GM21381 (cell line): Measurements from ENCODE around the gene SLC22A7.

ENCODE experiments used
- ATAC-seq: cut with Tn5 transposase; IDR thresholded peaks from one replicate; pipeline ENCODE4 v1.9.1; 2021; ENCODE audit warnings: mild to moderate bottlenecking, moderate library complexity; ENCODE audit not compliant: unreplicated experiment

SLC22A7 gene

GRCh38 chr6:43282636-43283513 is 15.2 kb upstream of the SLC22A7 start:
- ATAC-seq = no peak

- ATAC-seq = no peak
Observed at GRCh38 chr6:43283514-43283901, 14.6 kb upstream of the SLC22A7 start.

DNA sequence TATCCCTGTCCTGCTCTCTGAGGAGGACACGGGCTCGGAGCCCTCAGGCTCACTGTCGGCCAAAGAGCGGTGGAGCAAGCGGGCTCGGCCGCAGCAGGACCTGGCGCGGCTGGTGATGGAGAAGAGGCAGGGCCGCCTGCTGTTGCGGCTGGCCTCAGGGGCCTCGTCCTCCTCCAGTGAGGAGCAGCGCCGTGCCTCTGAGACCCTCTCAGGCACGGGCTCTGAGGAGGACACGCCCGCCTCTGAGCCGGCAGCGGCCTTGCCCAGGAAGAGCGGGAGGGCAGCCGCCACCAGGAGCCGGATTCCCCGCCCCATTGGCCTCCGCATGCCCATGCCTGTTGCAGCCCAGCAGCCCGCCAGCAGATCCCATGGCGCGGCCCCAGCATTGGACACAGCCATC is 14.2 kb upstream of the SLC22A7 start:
- ATAC-seq = no peak

DNA sequence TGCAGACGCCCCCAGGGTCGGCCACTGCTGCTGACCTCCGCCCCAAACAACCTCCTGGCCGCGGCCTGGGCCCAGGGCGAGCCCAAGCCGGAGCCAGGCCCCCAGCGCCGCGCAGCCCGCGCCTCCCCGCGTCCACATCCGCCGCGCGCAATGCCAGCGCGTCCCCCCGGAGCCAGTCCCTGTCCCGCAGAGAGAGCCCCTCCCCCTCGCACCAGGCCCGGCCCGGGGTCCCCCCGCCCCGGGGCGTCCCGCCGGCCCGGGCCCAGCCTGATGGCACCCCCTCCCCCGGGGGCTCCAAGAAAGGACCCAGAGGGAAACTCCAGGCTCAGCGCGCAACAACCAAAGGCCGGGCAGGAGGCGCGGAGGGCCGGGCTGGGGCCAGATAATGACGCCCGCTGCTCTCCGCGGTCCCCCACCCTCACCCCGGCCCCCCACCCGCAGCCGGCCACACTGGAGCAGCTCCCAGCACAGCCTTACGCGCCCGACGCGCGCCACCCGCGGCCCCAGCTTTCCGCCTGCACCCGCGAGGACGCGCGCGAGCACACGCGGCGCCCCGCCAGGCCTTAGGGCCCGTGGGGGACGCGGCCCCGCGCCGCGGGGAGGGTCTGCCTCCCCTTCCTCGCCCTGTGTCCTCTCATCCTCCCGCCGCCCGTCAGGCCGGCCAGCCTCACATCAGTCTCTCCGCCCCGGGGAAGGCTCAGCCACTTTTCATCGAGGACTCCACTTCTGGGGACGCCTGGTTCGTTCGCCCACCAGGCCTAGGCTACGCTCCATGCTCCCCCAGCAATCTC is 12.9 kb upstream of the SLC22A7 start:
- no peak for ATAC-seq

DNA sequence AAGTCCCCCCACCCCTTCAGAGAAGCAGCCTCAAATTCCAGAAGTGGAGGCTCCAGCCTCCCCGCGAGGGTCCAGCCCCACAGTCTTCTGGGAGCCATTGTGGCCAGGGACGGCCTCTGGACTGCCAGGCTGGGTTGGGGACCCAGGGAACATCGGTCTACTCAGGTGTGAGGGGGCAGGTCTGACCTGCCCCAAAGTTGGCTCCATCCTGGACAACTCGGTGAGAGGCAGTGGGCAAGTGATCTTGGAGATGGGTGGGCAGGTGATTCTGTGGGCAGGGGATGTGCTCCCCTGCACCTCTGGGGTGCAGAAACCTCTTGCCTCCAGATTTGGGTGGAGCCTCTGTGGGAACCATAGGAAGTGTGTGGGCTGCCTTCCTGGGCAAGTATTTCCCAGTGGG is 12.2 kb upstream of the SLC22A7 start:
- ATAC-seq = no peak

- no peak for ATAC-seq
Observed at GRCh38 chr6:43286456-43286979, 11.5 kb upstream of the SLC22A7 start.

DNA sequence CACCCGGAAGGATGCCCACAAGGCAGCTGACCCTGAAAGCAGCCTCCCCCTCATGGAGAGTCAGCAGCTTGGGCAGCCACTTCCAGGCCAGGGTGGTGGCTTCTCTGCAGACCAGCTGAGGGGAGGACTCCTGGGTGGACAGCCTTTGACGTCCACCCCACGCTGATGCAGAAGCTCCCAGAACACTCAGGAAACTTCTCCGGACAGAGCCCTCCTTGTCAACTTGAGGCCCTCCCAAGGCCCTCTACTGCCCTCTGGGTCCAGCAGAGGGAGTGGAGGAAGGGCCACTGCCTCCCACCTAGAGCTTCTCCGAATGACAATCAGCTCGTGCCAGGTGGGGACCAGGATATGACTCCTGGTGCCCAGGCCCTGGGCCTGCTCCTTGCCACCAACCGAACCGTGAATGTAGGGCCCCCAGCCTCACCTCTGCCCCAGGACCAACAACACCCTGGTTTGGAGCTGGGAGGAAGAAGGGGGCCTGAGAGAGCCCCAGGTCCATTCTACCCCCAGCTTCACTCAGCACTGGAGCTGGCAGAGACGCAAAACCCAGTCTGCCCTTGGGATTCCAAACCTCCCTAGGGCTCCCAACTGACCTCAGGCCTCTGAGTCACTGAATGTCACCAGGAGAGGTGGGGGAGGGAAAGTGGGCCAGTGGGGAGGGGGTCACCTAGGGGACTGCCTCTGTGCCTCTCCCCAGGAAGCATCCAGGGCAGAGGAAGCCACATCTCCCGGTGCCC is 10.9 kb upstream of the SLC22A7 start:
- no peak for ATAC-seq

DNA sequence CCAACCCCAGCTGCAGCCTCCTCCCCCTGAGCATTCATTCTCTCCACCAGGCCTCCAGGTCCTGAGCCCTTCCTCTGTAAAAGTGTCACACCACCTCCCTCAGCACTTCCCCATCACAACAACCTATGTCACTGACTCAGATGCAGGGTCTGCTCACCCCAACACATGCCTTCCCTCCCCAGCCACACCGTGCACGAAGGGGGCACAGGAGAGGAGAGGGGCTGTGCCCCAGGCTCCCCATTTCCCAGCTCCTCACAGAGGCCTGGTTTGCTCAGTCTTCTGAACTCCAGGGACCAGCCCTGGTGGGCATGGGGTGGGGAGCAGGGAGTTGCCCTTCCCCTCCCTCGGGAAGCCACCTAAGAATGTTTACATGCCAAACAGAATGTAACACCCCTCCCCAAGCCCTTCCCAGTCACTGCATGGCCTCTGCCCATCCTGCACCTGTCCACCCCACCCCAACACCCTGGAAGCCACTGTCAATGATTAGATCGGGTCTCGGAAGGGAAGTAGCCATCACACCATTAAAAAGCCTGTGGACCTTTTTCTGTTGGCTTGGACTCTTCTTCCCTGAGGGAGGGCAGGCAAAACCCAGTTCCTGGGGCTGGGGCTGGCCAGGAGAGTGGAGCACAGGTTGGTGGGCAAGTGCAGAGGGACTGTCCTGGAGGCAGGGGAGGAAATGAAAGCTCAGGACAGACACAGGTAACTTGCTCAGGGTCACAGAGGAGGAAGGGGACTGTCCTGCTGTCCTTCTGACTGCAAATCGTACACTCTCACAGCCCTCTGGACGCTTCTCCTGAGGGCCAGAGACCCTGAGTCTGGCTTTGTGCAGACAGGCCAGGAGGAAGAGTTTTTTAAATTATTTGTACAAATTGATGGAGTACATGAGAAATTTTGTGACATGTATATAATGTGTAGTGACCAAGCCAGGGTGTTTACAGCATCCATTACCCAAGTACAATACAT is 10.1 kb upstream of the SLC22A7 start:
- no peak for ATAC-seq

- ATAC-seq = no peak
Observed at GRCh38 chr6:43290339-43290904, 7.6 kb upstream of the SLC22A7 start.

- no peak for ATAC-seq
Observed at GRCh38 chr6:43290905-43291355, 7.1 kb upstream of the SLC22A7 start.

DNA sequence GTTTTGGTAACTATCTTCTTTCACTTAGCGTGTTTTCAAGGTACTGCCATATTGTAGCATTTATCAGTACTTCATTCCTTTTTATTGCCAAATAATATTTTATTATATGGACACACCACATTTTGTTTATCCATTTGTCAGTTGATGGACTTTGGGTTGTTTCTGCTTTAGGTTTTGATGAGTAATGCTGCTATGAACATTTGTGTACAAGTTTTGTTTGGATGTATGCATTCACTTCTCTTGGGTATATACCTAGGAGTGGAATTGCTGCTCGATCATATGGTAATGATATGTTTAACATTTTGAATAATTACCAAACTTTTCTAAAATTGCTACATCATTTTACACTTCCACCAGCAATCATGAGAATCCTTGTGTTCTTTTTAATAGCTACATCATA is 6.4 kb upstream of the SLC22A7 start:
- no peak for ATAC-seq

GRCh38 chr6:43292341-43292740 is 5.7 kb upstream of the SLC22A7 start:
- ATAC-seq = no peak

- no peak for ATAC-seq
Observed at GRCh38 chr6:43292763-43293318, 5.2 kb upstream of the SLC22A7 start.

- ATAC-seq = no peak
Observed at GRCh38 chr6:43293698-43294097, 4.4 kb upstream of the SLC22A7 start.

DNA sequence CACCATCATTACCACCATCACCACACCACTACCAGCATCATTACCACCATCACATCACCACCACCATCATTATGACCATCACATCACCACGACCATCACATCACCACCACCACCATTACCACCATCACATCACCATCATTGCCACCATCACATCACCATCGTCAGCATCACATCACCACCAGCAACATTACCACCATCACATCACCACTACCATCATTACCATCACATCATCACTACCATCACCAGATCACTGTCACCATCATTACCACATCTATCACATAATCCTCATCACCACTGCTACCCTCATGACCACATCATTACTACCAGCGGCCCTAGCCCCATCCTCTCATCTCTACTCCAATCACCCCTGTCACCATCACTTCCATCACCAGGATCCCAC is 3.5 kb upstream of the SLC22A7 start:
- ATAC-seq = no peak

DNA sequence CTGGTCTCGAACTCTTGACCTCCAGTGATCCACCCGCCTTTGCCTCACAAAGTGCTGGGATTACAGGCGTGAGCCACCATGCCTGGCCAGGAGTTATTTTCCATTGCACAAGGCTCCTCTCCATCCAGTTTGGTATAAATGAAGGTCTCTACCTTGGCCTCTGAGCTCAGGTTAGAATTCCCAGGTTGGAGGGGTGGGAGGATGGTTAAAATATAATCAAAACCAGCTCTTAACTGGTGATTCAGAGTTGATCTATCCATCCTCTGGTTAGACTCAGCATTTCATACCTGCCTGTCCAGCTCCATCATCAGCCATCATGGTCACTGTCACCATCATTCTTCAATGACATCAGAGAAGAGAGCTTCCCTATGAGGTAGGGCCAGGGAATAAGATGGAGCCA is 2.6 kb upstream of the SLC22A7 start:
- no peak for ATAC-seq

DNA sequence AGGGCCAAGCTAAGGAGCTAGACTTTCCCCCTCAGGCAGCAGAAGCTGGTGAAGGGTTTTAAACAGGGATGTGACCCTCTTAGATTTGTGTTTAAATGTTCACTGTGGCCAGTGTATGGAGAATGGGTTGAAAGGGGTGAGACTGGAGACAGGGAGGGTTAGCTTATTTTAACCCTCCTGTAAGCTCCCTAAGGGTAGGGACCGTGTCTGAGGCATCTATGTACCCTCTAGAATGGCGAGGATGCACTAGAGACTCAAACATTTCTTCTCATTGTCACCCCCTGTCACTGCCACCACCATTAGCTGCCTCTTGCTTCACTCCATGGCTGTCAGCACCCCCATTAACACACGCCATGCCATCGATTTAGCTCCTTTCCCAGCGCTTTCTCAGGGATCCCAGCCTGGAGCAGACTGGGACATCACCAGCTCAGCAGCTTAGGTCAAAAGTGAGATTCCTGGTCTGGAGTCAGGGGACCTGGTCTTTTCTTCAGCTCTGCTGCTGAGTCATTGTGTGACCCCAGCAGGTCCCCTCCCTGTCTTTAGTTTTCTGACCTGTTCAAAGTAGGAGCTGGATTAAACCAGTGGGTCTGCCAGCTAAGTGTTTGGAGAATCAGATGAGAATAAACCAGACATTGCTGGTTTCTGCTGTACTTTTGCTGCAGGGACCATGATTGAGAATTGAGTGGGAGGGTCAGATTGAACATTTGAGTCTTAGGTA is 1.1 kb upstream of the SLC22A7 start:
- ATAC-seq = no peak

GRCh38 chr6:43298565-43299337 is 691 bp downstream of the SLC22A7 start:
- no peak for ATAC-seq
